Right ventricle myocardium superior (tissue), 1 donor: Measurements from ENCODE around the gene INTS6. TPM values are rescaled to one million over a fixed set of nuclear protein-coding genes. Genes with fewer than 3 reads are reported as not detected.
A peak's percentile ranks its signal among the peaks of the same experiment; 100 is the strongest.

Source experiments
- ATAC-seq: fragments of 200-7000 bp; cut with Tn5 transposase; one replicate; pipeline ENCODE4 v1.9.1; 2020; ENCODE audit warnings: mild to moderate bottlenecking; ENCODE audit not compliant: poor library complexity
- DNase-seq: peaks from one replicate; pipeline ENCODE4 v3.0.0-alpha.2; 2020
- intact Hi-C: fragments of 100-400 bp; cut with DNase I; formaldehyde crosslinking; loops from one replicate; pipeline ENCODE4 v1.11.2; 2022
- total RNA-seq: library from RNA; stranded (reverse); fragmentation: NEBNext Ultra II Directional; extraction: Animal tissue kit (Norgen Biotek cat#: 25700); gene quantifications from one replicate; pipeline ENCODE4 v1.2.1, GENCODE V29; 2021
- donor health status: DM: no; HTN: yes; CAD: no; lungs with severe emphysema.

Gene INTS6
- total RNA-seq, 1 donor from 2014 or later: 28.3 TPM

GRCh38 chr13:51331354-51331861 lies 121.4 kb downstream of the INTS6 start:
- ATAC-seq (no peak), DNase-seq (no peak)
- intact Hi-C loops: no loop called here

- intact Hi-C loops: no loop called here
- no peak for ATAC-seq
Observed at GRCh38 chr13:51330791-51331190, 122.0 kb downstream of the INTS6 start.

GRCh38 chr13:51329606-51330005 lies 123.2 kb downstream of the INTS6 start:
- ATAC-seq (no peak), DNase-seq (no peak)
- intact Hi-C loops: no loop called here

More at GRCh38 chr13:51330791-51331190, 122.0 kb downstream of the INTS6 start:
- no peak for DNase-seq

GRCh38 chr13:51328488-51328887 lies 124.3 kb downstream of the INTS6 start:
- ATAC-seq (no peak), DNase-seq (no peak)
- intact Hi-C loops: no loop called here

- DNase-seq: no peak
- ATAC-seq: no peak
- intact Hi-C loops: no loop called here
Observed at GRCh38 chr13:51327961-51328360, 124.9 kb downstream of the INTS6 start.

GRCh38 chr13:51326777-51327176 lies 126.1 kb downstream of the INTS6 start:
- intact Hi-C loops: no loop called here

GRCh38 chr13:51325837-51326236 lies 127.0 kb downstream of the INTS6 start:
- ATAC-seq (no peak), DNase-seq (no peak)
- intact Hi-C loops: no loop called here

More at GRCh38 chr13:51326777-51327176, 126.1 kb downstream of the INTS6 start:
- no peak for DNase-seq
- ATAC-seq: no peak

- DNase-seq (no peak), ATAC-seq (no peak)
- intact Hi-C loops: no loop called here
Observed at GRCh38 chr13:51324714-51325420, 128.0 kb downstream of the INTS6 start.

- no peak for ATAC-seq
- no peak for DNase-seq
- intact Hi-C loops: no loop called here
Observed at GRCh38 chr13:51323824-51324511, 128.9 kb downstream of the INTS6 start.

- ATAC-seq: no peak
- intact Hi-C loops: no loop called here
- DNase-seq: no peak
Observed at GRCh38 chr13:51322826-51323225, 130.0 kb downstream of the INTS6 start.

GRCh38 chr13:51321836-51322235 lies 131.0 kb downstream of the INTS6 start:
- intact Hi-C loops: no loop called here
- no peak for ATAC-seq

GRCh38 chr13:51318876-51319275 lies 134.0 kb downstream of the INTS6 start:
- ATAC-seq (no peak), DNase-seq (no peak)
- intact Hi-C loops: no loop called here

More at GRCh38 chr13:51321836-51322235, 131.0 kb downstream of the INTS6 start:
- no peak for DNase-seq

GRCh38 chr13:51318015-51318414 lies 134.8 kb downstream of the INTS6 start:
- ATAC-seq: no peak
- intact Hi-C loops: no loop called here
- DNase-seq: no peak

- intact Hi-C loops: no loop called here
- DNase-seq (no peak), ATAC-seq (no peak)
Observed at GRCh38 chr13:51317262-51317661, 135.6 kb downstream of the INTS6 start.

GRCh38 chr13:51313619-51314018 lies 139.2 kb downstream of the INTS6 start:
- DNase-seq (no peak), ATAC-seq (peak; percentile 67)
- intact Hi-C loops: no loop called here

- ATAC-seq: no peak
- intact Hi-C loops: no loop called here
- DNase-seq: no peak
Observed at GRCh38 chr13:51311957-51312520, 140.8 kb downstream of the INTS6 start.
